Stimulated activated naive CD8-positive, alpha-beta T cell treated with anti-CD3 and anti-CD28 coated beads, Interleukin-15, amount 100 ng/mL, for 72 hours (primary cell): ENCODE data around the gene TBC1D30.
A peak's percentile ranks its signal among the peaks of the same experiment; 100 is the strongest.
"Not testable (repeated sequence)": the region's sequence is repeated elsewhere in the genome, so short reads cannot be mapped to it uniquely, and the experiment has no call there.

Experiments
- ATAC-seq: fragments of 150-1000 bp; cut with Tn5 transposase; 2 replicates; pipeline ENCODE4 v1.10.0; 2021; ENCODE audit warnings: mild to moderate bottlenecking, moderate library complexity
- DNase-seq, 2 donors: peaks; one replicate each; pipeline ENCODE4 v3.0.0; 2021 to 2022
- H3K27ac Mint-ChIP-seq, 2 donors: one replicate each; pipeline ENCODE4 v1.8.0; 2022; ENCODE audit warnings: mild to moderate bottlenecking in 2 of 2, mixed read lengths in 2 of 2, moderate library complexity in 2 of 2
- H3K27me3 Mint-ChIP-seq: one replicate; pipeline ENCODE4 v1.8.0; 2022; ENCODE audit warnings: mixed read lengths
- H3K4me1 Mint-ChIP-seq: one replicate; pipeline ENCODE4 v1.8.0; 2022; ENCODE audit warnings: mild to moderate bottlenecking, mixed read lengths
- H3K4me3 Mint-ChIP-seq, 2 donors: one replicate each; pipeline ENCODE4 v1.8.0; 2022; ENCODE audit warnings: mild to moderate bottlenecking in 2 of 2, mixed read lengths in 2 of 2, moderate library complexity in 1 of 2
- H3K9me3 Mint-ChIP-seq, 2 donors: one replicate each; pipeline ENCODE4 v1.8.0; 2022; ENCODE audit warnings: mixed read lengths in 2 of 2

The TBC1D30 gene

DNA sequence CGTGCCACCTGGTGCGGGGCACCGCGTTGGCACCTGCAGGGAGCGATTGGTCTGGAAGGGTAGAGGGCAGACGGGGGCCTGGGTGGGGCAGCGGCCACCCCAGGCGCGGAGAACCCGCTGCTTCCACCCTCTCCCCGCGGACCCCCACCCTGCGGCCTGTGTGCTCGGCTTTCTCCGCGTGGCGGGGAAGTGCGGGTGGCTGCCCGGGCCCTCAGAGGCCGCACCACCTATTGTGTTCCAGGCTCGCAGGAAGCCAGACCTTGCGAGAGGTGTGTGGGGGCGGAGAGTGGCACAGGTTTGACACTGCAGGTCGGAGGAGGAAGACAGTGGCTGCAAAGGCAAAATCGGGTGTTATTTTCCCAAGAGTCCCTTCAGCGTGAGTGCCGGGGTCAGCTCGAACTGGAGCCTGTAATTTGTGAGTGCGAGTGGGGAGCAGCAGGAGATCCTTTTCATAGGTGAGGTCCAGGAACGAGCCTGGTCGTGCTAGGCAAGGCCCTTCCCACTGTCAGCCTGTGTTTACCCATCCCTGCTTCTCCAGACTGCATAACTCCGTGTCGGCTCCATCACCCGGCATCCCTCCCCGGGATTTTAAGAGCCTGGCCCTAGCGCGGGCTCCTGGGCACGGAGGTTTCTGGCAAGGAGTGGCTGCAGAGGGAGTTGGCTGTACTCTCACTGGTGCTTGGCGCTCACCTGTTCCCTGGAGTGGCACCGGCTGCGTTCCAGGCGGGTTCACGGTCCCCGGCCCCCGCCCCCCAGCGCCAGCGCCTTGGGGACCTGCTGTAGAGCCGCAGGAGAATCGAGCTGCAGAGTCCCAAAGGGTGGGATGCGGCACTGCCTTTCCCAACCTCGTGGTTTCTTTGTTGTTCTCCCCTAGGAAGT, 935 bp downstream of the TBC1D30 start:
- Mint-ChIP-seq H3K9me3 (no peaks in the 10 kb centered on the region), H3K27me3 (peaks cover 68% of the 10 kb centered on the region), H3K27ac (no peak overlapping the region), H3K4me1 (peaks cover 26% of the 10 kb centered on the region), H3K4me3 (peak overlapping the region; percentile 82 to 94)
- ATAC-seq (peak; percentile 65), DNase-seq (peak; percentile 7 to 29)

GRCh38 chr12:64826234-64826633, 1.8 kb downstream of the TBC1D30 start:
- H3K9me3 Mint-ChIP-seq = no peaks in the 10 kb centered on the region
- ATAC-seq (peak; percentile 53), DNase-seq (peak; percentile 35 to 47)
- peaks cover 26% of the 10 kb centered on the region for H3K4me1 Mint-ChIP-seq
- H3K27ac Mint-ChIP-seq = no peak overlapping the region
- peaks cover 64% of the 10 kb centered on the region for H3K27me3 Mint-ChIP-seq
- peak overlapping the region; percentile 82 to 94 for H3K4me3 Mint-ChIP-seq

DNA sequence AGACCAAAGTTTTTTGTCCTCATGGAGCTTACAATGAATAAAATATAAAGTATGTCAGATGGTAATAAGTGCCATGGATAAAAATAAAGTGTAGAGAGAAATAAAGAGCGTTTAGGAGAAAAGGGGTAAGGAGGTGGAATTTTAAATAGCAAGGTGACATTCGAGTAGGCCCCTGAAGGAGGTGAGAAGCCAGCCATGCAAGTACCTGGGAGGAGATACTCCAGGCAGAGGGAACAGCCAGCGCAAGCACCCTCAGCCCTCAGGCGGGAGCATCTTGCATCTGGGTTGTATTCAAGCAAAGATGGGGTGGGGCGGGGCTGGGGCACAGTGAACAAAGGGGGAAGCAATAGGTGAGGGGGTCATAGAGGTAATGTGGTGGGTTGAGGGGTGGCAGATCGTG, 4.3 kb downstream of the TBC1D30 start:
- H3K4me3 Mint-ChIP-seq = no peak overlapping the region
- ATAC-seq = no peak
- H3K27me3 Mint-ChIP-seq = peaks cover 71% of the 10 kb centered on the region
- H3K4me1 Mint-ChIP-seq = peaks cover 26% of the 10 kb centered on the region
- DNase-seq = no peak
- no peaks in the 10 kb centered on the region for H3K9me3 Mint-ChIP-seq
- H3K27ac Mint-ChIP-seq = no peak overlapping the region

GRCh38 chr12:64833928-64834327, 9.5 kb downstream of the TBC1D30 start:
- no peak overlapping the region for H3K4me3 Mint-ChIP-seq
- peaks cover 24% of the 10 kb centered on the region for H3K27me3 Mint-ChIP-seq
- H3K9me3 Mint-ChIP-seq = no peaks in the 10 kb centered on the region
- ATAC-seq (no peak), DNase-seq (no peak)
- H3K4me1 Mint-ChIP-seq = no peaks in the 10 kb centered on the region
- no peak overlapping the region for H3K27ac Mint-ChIP-seq

DNA sequence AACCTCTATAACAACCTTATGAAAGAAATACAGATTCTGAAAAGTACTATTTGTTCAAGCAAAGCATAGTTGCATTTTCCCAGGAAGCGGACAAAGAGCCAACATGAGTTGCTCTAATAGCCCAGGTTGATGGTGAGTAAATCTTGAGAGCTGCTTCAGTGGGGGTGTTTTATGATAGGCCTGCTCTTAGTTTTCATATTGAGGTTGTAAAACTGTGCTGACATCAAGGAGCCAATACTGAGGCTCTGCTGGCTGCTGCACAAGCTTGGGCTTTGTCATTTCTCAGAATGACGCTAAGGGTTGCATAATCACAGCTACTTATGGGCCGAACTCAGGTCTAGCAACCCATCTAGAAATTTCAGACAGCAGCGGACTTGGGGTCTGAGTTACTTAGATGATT, 11.5 kb downstream of the TBC1D30 start:
- Mint-ChIP-seq H3K4me3 (no peak overlapping the region), H3K27me3 (peaks cover 16% of the 10 kb centered on the region), H3K27ac (no peak overlapping the region), H3K4me1 (no peaks in the 10 kb centered on the region), H3K9me3 (no peaks in the 10 kb centered on the region)
- ATAC-seq (no peak), DNase-seq (no peak)

DNA sequence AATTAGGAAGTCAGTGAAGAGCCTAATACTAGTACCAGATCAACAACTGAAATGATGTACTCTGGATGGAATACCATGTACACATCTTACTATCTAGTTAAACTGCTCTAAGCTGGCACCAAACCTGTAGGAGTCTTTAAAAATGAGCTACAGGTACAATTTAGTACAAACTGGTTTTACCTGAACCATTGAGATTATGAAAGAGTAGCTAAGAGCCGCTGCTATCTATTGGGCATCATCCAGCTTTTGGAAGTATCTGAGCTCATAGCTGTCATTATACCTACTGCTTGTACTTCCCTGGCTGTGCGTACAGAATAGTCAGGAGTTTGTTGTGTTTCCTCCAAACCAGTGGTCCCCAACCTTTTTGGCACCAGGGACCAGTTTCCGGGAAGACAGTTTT, 12.4 kb downstream of the TBC1D30 start:
- Mint-ChIP-seq H3K27ac (no peak overlapping the region), H3K4me3 (no peak overlapping the region), H3K4me1 (no peaks in the 10 kb centered on the region), H3K9me3 (no peaks in the 10 kb centered on the region), H3K27me3 (peaks cover 23% of the 10 kb centered on the region)
- ATAC-seq = no peak
- DNase-seq = no peak

DNA sequence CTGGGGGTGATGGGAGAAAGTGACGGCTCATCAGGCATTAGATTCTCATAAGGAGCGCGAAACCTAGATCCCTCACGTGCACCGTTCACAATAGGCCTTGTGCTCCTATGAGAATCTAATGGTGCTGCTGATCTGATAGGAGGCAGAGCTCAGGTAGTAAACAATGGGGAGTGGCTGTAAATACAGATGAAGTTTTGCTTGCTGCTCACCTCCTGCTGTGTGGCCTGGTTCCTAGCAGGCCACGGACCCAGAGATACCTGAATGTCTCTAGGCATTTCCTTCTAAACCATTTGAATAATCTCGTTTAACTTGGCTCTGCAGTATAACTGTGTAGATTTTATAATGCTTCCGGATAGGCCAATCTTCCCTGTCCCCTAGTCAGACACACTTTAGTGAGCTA, 13.0 kb downstream of the TBC1D30 start:
- peaks cover 21% of the 10 kb centered on the region for H3K27me3 Mint-ChIP-seq
- ATAC-seq (no peak), DNase-seq (no peak)
- H3K27ac Mint-ChIP-seq = no peak overlapping the region
- H3K4me3 Mint-ChIP-seq = no peak overlapping the region
- H3K4me1 Mint-ChIP-seq = no peaks in the 10 kb centered on the region
- no peaks in the 10 kb centered on the region for H3K9me3 Mint-ChIP-seq

- H3K4me3 Mint-ChIP-seq = no peak overlapping the region
- H3K27ac Mint-ChIP-seq = no peak overlapping the region
- H3K4me1 Mint-ChIP-seq = no peaks in the 10 kb centered on the region
- no peaks in the 10 kb centered on the region for H3K9me3 Mint-ChIP-seq
- no peak for ATAC-seq
- peaks cover 7% of the 10 kb centered on the region for H3K27me3 Mint-ChIP-seq
- DNase-seq = no peak
Observed at GRCh38 chr12:64840119-64840518, 15.7 kb downstream of the TBC1D30 start.

DNA sequence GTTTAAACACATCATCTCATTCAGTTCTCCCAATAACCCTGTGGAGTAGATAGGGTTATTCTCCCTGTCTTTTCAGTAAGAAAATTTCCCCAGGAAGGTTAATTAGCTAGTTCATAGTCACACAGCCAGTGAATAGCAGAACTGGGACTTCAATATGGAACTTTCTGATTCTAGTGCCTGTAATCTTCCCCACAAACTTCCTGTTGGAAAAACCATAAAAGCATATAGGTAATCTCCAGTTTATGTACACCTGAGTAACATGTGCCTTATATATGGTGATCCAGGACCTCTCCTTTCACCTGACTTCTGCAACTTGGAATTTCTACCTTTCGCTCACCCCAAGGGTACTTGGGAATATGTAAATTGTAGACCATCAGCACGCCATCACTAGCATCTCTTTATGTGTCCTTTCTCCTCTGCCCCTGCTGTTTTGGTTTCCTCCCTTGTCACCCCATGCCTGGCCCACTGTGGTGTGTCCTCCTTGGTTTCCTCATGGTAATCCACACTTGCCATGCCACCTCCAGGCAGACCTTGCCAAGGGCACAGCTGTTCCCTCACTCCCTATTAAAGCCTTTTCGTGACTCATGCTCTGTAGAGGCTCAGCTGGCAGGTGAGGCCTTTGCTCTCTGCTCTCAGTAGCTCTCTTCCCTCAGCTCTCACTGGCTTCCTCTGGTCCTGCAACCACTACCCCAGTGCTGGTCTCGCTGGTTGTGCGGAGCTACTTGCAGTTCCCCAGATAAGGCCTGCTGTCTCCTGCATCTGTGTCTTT, 16.7 kb downstream of the TBC1D30 start:
- Mint-ChIP-seq H3K27me3 (peaks cover 7% of the 10 kb centered on the region), H3K4me3 (no peak overlapping the region), H3K4me1 (no peaks in the 10 kb centered on the region), H3K9me3 (no peaks in the 10 kb centered on the region), H3K27ac (no peak overlapping the region)
- DNase-seq (no peak), ATAC-seq (no peak)

DNA sequence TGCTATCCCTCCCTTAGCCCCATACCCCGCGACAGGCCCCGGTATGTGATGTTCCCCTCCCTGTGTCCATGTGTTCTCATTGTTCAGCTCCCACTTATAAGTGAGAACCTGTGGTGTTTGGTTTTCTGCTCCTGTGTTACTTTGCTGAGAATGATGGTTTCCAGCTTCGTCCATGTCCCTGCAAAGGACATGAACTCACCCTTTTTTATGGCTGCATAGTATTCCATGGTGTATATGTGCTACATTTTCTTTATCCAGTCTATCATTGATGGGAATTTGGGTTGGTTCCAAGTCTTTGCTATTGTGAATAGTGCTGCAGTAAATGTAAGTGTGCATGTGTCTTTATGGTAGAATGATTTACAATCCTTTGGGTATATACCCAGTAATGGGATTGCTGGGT, 24.0 kb downstream of the TBC1D30 start:
- Mint-ChIP-seq H3K27me3 (peaks cover 48% of the 10 kb centered on the region), H3K9me3 (peaks cover 20 to 39% of the 10 kb centered on the region in 2 donors)
- not testable (repeated sequence) for H3K27ac Mint-ChIP-seq, H3K4me3 Mint-ChIP-seq, H3K4me1 Mint-ChIP-seq, DNase-seq, ATAC-seq

- ATAC-seq (no peak), DNase-seq (no peak)
- H3K4me3 Mint-ChIP-seq = no peak overlapping the region
- H3K27ac Mint-ChIP-seq = no peak overlapping the region
- H3K27me3 Mint-ChIP-seq = peaks cover 13% of the 10 kb centered on the region
- H3K4me1 Mint-ChIP-seq = no peaks in the 10 kb centered on the region
- no peaks in the 10 kb centered on the region for H3K9me3 Mint-ChIP-seq
Observed at GRCh38 chr12:64858882-64859605, 34.6 kb downstream of the TBC1D30 start.

DNA sequence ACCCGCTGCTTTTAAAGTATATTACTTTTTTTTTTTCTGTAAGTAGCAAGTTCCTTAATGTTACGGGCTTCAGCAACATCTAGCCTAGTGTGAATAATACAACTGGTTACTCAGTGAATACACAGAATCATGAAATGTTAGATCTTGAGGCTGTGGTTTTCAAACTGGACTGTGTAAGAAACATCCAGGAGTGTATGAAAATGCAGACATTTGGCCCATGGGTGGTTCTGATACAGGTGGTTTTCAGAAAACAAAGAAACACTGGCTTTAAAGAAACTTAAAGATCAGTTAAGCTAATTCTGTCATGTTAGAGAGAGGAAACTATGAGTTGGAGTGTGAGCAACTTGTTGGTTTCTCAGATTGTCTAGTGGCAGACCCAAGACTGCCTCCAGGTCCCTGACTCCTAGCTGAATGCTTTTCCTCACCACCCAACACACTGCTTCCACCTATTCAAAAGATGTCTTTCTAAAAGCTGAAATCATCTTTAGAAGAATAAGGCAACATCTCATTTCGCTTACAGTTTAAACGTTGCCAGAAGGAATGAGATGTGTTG, 36.1 kb downstream of the TBC1D30 start:
- DNase-seq = no peak
- H3K27me3 Mint-ChIP-seq = peaks cover 13% of the 10 kb centered on the region
- H3K4me1 Mint-ChIP-seq = no peaks in the 10 kb centered on the region
- H3K27ac Mint-ChIP-seq = no peak overlapping the region
- no peak for ATAC-seq
- H3K4me3 Mint-ChIP-seq = no peak overlapping the region
- H3K9me3 Mint-ChIP-seq = no peaks in the 10 kb centered on the region

- H3K9me3 Mint-ChIP-seq = no peaks in the 10 kb centered on the region
- no peak overlapping the region for H3K4me3 Mint-ChIP-seq
- peaks cover 27% of the 10 kb centered on the region for H3K27me3 Mint-ChIP-seq
- no peak for DNase-seq
- ATAC-seq = no peak
- no peaks in the 10 kb centered on the region for H3K4me1 Mint-ChIP-seq
- no peak overlapping the region for H3K27ac Mint-ChIP-seq
Observed at GRCh38 chr12:64864319-64864718, 39.9 kb downstream of the TBC1D30 start.

- no peak overlapping the region for H3K4me3 Mint-ChIP-seq
- H3K9me3 Mint-ChIP-seq = no peaks in the 10 kb centered on the region
- H3K4me1 Mint-ChIP-seq = peaks cover 33% of the 10 kb centered on the region
- no peak overlapping the region for H3K27ac Mint-ChIP-seq
- ATAC-seq (no peak), DNase-seq (no peak)
- peaks cover 8% of the 10 kb centered on the region for H3K27me3 Mint-ChIP-seq
Observed at GRCh38 chr12:64875186-64875585, 50.7 kb downstream of the TBC1D30 start.

DNA sequence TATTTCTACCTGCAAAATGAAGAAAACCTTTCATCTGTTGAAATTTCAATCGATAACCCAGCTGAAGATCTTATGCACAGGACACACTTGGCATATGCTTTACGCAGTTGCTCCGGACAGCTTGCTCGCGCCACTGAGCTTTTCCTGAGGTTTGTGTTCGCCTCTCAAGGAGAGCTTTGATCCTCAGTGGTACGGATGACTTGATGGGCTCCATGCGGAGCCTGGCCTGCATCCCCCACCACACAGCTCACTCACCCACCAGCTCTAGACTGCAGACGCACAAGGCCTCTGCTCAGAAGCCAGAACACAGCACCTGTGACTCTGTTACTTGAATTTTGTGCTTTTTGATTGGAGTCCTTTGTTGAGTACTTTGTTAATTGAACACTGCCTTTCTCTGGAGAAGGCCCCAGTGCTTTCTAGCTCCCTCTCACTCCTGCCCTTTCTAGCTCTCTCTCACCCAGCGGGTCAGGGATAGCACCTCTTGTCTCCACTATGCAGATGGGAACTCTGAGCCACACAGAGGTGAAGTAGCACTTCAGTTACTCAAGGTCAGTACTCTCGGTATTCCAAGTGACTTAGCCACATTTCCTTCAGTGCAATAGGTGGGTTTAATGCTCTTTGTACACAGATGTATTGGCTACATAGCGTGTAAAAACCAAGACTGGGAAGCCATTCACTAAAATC, 52.1 kb downstream of the TBC1D30 start:
- no peak for DNase-seq

More for the DNA sequence above, 52.1 kb downstream of the TBC1D30 start:
- no peaks in the 10 kb centered on the region for H3K9me3 Mint-ChIP-seq
- H3K27me3 Mint-ChIP-seq = peaks cover 16% of the 10 kb centered on the region
- ATAC-seq = peak; percentile 13
- H3K27ac Mint-ChIP-seq = peak overlapping the region in 1 of 2 donors; percentile 92
- peaks cover 30% of the 10 kb centered on the region for H3K4me1 Mint-ChIP-seq
- H3K4me3 Mint-ChIP-seq = peak overlapping the region in 1 of 2 donors; percentile 41
